CD4-positive, alpha-beta T cell treated with Interleukin-15 for 4 hours (primary cell): ENCODE data around the gene EPHA7.

Experiments
- DNase-seq: peaks from one replicate; pipeline ENCODE4 v3.0.0-alpha.2; 2020; ENCODE audit warnings: low spot score

Gene EPHA7

GRCh38 chr6:93243231-93243778 is 176.1 kb downstream of the EPHA7 start:
- no peak for DNase-seq

GRCh38 chr6:93242049-93242448 is 177.3 kb downstream of the EPHA7 start:
- no peak for DNase-seq

- DNase-seq = no peak
Measured at GRCh38 chr6:93238632-93239031, 180.7 kb downstream of the EPHA7 start.

GRCh38 chr6:93235775-93236174 is 183.6 kb downstream of the EPHA7 start:
- DNase-seq = no peak

GRCh38 chr6:93226822-93227221 is 192.5 kb downstream of the EPHA7 start:
- DNase-seq = no peak

GRCh38 chr6:93222071-93222851 is 197.1 kb downstream of the EPHA7 start:
- DNase-seq = no peak

- DNase-seq = no peak
Measured at GRCh38 chr6:93219447-93219846, 199.9 kb downstream of the EPHA7 start.

- DNase-seq = no peak
Measured at GRCh38 chr6:93218096-93218495, 201.3 kb downstream of the EPHA7 start.

- DNase-seq = no peak
Measured at GRCh38 chr6:93213028-93213427, 206.3 kb downstream of the EPHA7 start.

GRCh38 chr6:93210908-93211307 is 208.5 kb downstream of the EPHA7 start:
- DNase-seq = no peak

GRCh38 chr6:93209358-93209757 is 210.0 kb downstream of the EPHA7 start:
- DNase-seq = no peak

- DNase-seq = no peak
Measured at GRCh38 chr6:93196406-93196970, 222.9 kb downstream of the EPHA7 start.

- no peak for DNase-seq
Measured at GRCh38 chr6:93194480-93194879, 224.9 kb downstream of the EPHA7 start.

GRCh38 chr6:93193868-93194267 is 225.5 kb downstream of the EPHA7 start:
- DNase-seq = no peak
